Fibroblast of the aortic adventitia (primary cell): Measurements from ENCODE around the gene MAPK8IP3. TPM values are rescaled to one million over a fixed set of nuclear protein-coding genes. Genes with fewer than 3 reads are reported as not detected.

Experiments
- DNase-seq: peaks from one replicate; pipeline ENCODE4 v3.0.0-alpha.2; 2010; ENCODE audit warnings: low read depth
- H3K4me3 ChIP-seq: 2 replicates; pipeline ENCODE4 v1.5.1; 2011; ENCODE audit warnings: low read depth, mild to moderate bottlenecking, control low read depth, low read length, moderate library complexity
- total RNA-seq: library from RNA; depleted of rRNA; stranded (reverse); fragments of >200 nt; gene quantifications from 2 replicates; pipeline ENCODE4 v1.2.3, GENCODE V29; 2012; ENCODE audit warnings: low replicate concordance
- TF ChIP-seq, protein P1 (sequence below): IDR thresholded peaks from 2 replicates; pipeline ENCODE4 v1.5.1; 2011; ENCODE audit warnings: mild to moderate bottlenecking, low read length, control low read depth, inconsistent platforms; ENCODE audit not compliant: insufficient read depth

Gene MAPK8IP3
- total RNA-seq, 1 donor: 27.3 TPM

DNA sequence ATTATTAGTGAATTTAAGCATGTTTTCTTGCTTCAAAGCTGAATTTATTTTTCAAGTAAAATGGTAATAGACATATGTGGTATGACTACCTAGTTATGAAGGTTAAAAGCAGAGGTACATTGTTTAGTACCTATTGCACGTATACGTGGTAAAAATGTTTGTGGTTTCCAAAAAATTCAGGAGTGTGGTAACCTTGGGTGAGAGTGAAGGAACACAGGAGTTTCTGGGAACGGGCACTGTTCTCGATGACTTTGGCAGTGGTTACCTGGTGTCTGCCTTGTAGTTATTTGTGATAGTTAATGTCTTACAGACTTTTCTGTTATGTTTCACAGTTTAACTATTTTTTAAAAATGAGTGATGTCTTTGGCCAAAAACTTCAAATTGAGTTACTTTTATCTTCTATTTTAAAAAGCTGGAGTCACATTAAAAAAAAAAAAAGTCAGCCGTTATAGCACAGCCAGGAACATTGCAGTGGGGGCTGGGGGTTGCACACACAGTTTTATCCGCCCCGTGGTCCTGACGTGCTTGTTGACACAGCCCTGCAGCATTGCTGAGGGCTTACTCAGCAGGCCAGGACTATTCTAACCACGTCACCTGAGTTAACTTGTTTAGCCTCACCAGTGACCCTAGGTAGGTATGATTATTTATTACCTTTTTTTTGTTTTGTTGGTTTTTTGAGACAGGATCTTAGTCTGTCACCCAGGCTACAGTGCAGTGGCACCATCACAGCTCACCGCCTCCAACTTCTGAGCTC is 17.0 kb upstream of the MAPK8IP3 start:
- DNase-seq: peak; percentile 42
- TF ChIP-seq, protein P1, sequence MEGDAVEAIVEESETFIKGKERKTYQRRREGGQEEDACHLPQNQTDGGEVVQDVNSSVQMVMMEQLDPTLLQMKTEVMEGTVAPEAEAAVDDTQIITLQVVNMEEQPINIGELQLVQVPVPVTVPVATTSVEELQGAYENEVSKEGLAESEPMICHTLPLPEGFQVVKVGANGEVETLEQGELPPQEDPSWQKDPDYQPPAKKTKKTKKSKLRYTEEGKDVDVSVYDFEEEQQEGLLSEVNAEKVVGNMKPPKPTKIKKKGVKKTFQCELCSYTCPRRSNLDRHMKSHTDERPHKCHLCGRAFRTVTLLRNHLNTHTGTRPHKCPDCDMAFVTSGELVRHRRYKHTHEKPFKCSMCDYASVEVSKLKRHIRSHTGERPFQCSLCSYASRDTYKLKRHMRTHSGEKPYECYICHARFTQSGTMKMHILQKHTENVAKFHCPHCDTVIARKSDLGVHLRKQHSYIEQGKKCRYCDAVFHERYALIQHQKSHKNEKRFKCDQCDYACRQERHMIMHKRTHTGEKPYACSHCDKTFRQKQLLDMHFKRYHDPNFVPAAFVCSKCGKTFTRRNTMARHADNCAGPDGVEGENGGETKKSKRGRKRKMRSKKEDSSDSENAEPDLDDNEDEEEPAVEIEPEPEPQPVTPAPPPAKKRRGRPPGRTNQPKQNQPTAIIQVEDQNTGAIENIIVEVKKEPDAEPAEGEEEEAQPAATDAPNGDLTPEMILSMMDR: no peak
- H3K4me3 ChIP-seq: no peak overlapping the region

DNA sequence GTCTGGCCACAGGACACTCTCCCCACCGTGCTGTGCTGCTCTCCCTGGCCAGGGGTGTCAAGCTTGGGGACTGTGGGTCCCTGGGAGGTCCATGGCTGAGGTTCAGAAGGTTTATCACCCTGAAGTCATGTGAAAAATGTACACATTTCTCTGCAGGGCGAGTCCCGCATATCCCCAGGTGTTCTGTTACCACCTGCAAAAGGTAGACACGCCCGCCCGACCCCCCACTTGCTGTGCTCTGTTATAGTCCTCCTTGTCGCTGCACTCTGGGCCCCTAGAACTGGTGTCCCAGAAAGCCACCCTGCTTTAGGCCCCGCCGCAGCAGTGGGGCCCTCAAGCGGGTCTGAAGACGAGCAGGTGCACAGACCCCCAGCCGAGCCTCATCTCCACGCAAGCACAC is 16.1 kb upstream of the MAPK8IP3 start:
- TF ChIP-seq, protein P1: no peak
- no peak overlapping the region for H3K4me3 ChIP-seq
- DNase-seq: no peak

DNA sequence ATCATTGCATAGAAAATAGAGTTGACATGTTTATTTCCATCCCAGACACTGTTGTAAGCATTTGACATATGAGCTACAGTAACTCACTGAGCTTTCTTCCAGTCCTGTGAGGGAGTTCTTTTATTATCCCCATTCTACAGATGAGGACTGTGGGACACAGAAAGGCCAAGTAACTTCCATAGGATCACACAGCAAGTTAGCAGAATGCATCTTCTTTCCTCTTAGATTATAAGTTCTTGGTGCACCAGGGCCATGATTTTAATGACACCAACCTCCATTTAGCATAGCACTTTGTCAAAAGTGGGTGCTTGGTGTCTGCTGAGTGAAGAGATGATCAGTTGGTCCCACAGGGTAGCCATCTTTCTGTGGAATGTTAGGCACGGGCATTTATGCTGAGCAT is 15.2 kb upstream of the MAPK8IP3 start:
- no peak for DNase-seq
- no peak overlapping the region for H3K4me3 ChIP-seq
- TF ChIP-seq, protein P1: no peak

DNA sequence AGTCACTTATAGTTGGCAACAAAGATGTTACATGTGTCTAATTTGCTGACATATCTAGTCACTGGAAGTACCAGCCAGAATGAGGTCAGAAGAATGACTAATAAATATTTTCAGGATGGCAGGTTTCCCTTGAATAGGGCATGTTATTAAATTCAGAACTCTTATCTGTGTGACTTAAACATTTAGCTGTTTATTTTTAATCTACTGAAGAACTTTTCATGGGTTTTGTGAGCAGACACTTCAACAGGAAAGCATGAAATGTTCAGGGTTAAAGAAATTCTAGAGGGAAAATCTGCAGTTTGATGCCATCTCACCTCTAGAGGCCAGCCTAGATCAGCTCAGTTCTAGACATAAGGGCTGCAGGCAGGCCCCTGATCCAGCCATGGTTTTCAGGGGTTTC is 14.7 kb upstream of the MAPK8IP3 start:
- TF ChIP-seq, protein P1: peak; percentile 36
- H3K4me3 ChIP-seq: no peak overlapping the region
- DNase-seq: peak; percentile 45

DNA sequence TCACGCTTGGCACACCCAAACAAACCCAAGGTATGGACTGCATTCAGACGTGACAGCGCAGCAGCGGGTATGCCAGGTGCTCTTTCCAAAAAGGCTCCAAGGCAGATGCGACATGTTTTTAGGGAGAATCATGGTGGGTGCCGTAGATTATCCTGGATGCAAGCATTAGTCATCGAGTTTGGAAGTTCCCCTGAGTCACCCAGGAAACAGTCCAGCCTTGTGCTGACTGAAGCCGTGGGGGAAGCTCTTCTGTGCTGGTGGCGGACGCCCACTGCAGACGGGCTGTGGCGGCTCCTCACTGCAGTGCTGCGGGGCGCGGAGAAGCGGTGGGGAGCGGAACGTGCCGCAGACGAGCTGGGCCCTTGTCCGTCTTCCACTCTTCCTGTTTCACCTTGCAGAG is 14.0 kb upstream of the MAPK8IP3 start:
- TF ChIP-seq, protein P1: no peak
- DNase-seq: peak; percentile 48
- no peak overlapping the region for H3K4me3 ChIP-seq

- H3K4me3 ChIP-seq: no peak overlapping the region
- TF ChIP-seq, protein P1: no peak
- DNase-seq: no peak
Observed at GRCh38 chr16:1696863-1697262, 9.1 kb upstream of the MAPK8IP3 start.

GRCh38 chr16:1698680-1699079 is 7.3 kb upstream of the MAPK8IP3 start:
- TF ChIP-seq, protein P1: no peak
- H3K4me3 ChIP-seq: no peak overlapping the region
- no peak for DNase-seq
